Cardiac muscle cell (in vitro differentiated cells and primary cell): ENCODE measurements around the gene AP2A2. TPM values are rescaled to one million over a fixed set of nuclear protein-coding genes. Genes with fewer than 3 reads are reported as not detected.

Experiments used
- DNase-seq, 2 donors: peaks; one replicate each; pipeline versions ENCODE4 v3.0.0 to v3.0.0-alpha.2; 2010 to 2017; ENCODE audit warnings: low read depth in 1 of 2, low spot score in 1 of 2
- H3K27ac ChIP-seq: fragments of 200-600 bp; sonication (generic); 2 replicates; pipeline ENCODE4 v1.5.1; 2016
- H3K27me3 ChIP-seq: fragments of 200-600 bp; sonication (generic); 2 replicates; pipeline ENCODE4 v1.6.0; 2016; ENCODE audit warnings: control low read depth
- H3K36me3 ChIP-seq: fragments of 200-600 bp; sonication (generic); 2 replicates; pipeline ENCODE4 v1.5.1; 2016; ENCODE audit warnings: control low read depth
- H3K4me1 ChIP-seq: fragments of 200-600 bp; sonication (generic); 2 replicates; pipeline ENCODE4 v1.8.1; 2017; ENCODE audit warnings: low read depth, mild to moderate bottlenecking, mixed run types
- H3K4me3 ChIP-seq: fragments of 200-600 bp; sonication (generic); 2 replicates; pipeline ENCODE4 v1.5.1; 2016; ENCODE audit warnings: mild to moderate bottlenecking
- H3K9me3 ChIP-seq: fragments of 200-600 bp; sonication (generic); 2 replicates; pipeline ENCODE4 v1.5.1; 2017; ENCODE audit warnings: low read depth, mild to moderate bottlenecking, control low read depth
- polyA plus RNA-seq: library from polyadenylated mRNA; unstranded; fragments of >200 nt; fragmentation: Nextera tagmentation; extraction: Ambion mirVana; gene quantifications from 2 replicates; pipeline ENCODE4 v1.2.1, GENCODE V29; 2016
- total RNA-seq: library from RNA; depleted of rRNA; stranded (reverse); fragments of >200 nt; gene quantifications from 2 replicates; pipeline ENCODE4 v1.2.3, GENCODE V29; 2016
- TF ChIP-seq, protein P1 (sequence below): IDR thresholded peaks from 2 replicates; pipeline ENCODE4 v1.5.1; 2012; ENCODE audit warnings: low read depth, mild to moderate bottlenecking, low read length

Gene AP2A2
- total and polyA plus RNA-seq, 2 experiments from 2014 or later, result 47.6 to 77.6 TPM

- Histone ChIP-seq H3K36me3 (peaks cover 3% of the 10 kb centered on the region), H3K27me3 (no peaks in the 10 kb centered on the region), H3K9me3 (no peaks in the 10 kb centered on the region), H3K27ac (no peak overlapping the region), H3K4me3 (no peak overlapping the region), H3K4me1 (no peaks in the 10 kb centered on the region)
- TF ChIP-seq, protein P1, sequence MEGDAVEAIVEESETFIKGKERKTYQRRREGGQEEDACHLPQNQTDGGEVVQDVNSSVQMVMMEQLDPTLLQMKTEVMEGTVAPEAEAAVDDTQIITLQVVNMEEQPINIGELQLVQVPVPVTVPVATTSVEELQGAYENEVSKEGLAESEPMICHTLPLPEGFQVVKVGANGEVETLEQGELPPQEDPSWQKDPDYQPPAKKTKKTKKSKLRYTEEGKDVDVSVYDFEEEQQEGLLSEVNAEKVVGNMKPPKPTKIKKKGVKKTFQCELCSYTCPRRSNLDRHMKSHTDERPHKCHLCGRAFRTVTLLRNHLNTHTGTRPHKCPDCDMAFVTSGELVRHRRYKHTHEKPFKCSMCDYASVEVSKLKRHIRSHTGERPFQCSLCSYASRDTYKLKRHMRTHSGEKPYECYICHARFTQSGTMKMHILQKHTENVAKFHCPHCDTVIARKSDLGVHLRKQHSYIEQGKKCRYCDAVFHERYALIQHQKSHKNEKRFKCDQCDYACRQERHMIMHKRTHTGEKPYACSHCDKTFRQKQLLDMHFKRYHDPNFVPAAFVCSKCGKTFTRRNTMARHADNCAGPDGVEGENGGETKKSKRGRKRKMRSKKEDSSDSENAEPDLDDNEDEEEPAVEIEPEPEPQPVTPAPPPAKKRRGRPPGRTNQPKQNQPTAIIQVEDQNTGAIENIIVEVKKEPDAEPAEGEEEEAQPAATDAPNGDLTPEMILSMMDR, result no peak
- no peak for DNase-seq
Measured at GRCh38 chr11:883527-883926, 42.1 kb upstream of the AP2A2 start.

GRCh38 chr11:884578-885070 lies 41.0 kb upstream of the AP2A2 start:
- Histone ChIP-seq H3K4me1 (no peaks in the 10 kb centered on the region), H3K36me3 (peaks cover 3% of the 10 kb centered on the region)
- TF ChIP-seq, protein P1, result no peak

GRCh38 chr11:886568-886967 lies 39.1 kb upstream of the AP2A2 start:
- Histone ChIP-seq H3K4me3 (no peak overlapping the region), H3K9me3 (no peaks in the 10 kb centered on the region), H3K27me3 (no peaks in the 10 kb centered on the region), H3K36me3 (no peaks in the 10 kb centered on the region), H3K4me1 (no peaks in the 10 kb centered on the region), H3K27ac (no peak overlapping the region)
- DNase-seq, result no peak
- TF ChIP-seq, protein P1, result no peak

More at GRCh38 chr11:884578-885070, 41.0 kb upstream of the AP2A2 start:
- Histone ChIP-seq H3K27ac (no peak overlapping the region), H3K9me3 (no peaks in the 10 kb centered on the region), H3K27me3 (no peaks in the 10 kb centered on the region), H3K4me3 (no peak overlapping the region)
- DNase-seq, result no peak

GRCh38 chr11:887589-887988 lies 38.1 kb upstream of the AP2A2 start:
- TF ChIP-seq, protein P1, result no peak
- Histone ChIP-seq H3K4me1 (no peaks in the 10 kb centered on the region), H3K9me3 (no peaks in the 10 kb centered on the region), H3K4me3 (no peak overlapping the region), H3K27ac (no peak overlapping the region), H3K36me3 (no peaks in the 10 kb centered on the region), H3K27me3 (no peaks in the 10 kb centered on the region)
- DNase-seq, result no peak

GRCh38 chr11:888310-889212 lies 37.1 kb upstream of the AP2A2 start:
- no peak overlapping the region for H3K4me3 ChIP-seq
- H3K36me3 ChIP-seq, result no peaks in the 10 kb centered on the region
- TF ChIP-seq, protein P1, result no peak
- H3K27me3 ChIP-seq, result no peaks in the 10 kb centered on the region
- H3K4me1 ChIP-seq, result no peaks in the 10 kb centered on the region
- H3K27ac ChIP-seq, result no peak overlapping the region
- DNase-seq, result no peak
- H3K9me3 ChIP-seq, result no peaks in the 10 kb centered on the region
